Inferior parietal cortex (tissue), 1 donor: Measurements from ENCODE around the gene FAM241A.

ENCODE experiments used
- DNase-seq: peaks from one replicate; pipeline ENCODE4 v3.0.0-alpha.2; 2016; ENCODE audit errors: extremely low spot score

Gene FAM241A

DNA sequence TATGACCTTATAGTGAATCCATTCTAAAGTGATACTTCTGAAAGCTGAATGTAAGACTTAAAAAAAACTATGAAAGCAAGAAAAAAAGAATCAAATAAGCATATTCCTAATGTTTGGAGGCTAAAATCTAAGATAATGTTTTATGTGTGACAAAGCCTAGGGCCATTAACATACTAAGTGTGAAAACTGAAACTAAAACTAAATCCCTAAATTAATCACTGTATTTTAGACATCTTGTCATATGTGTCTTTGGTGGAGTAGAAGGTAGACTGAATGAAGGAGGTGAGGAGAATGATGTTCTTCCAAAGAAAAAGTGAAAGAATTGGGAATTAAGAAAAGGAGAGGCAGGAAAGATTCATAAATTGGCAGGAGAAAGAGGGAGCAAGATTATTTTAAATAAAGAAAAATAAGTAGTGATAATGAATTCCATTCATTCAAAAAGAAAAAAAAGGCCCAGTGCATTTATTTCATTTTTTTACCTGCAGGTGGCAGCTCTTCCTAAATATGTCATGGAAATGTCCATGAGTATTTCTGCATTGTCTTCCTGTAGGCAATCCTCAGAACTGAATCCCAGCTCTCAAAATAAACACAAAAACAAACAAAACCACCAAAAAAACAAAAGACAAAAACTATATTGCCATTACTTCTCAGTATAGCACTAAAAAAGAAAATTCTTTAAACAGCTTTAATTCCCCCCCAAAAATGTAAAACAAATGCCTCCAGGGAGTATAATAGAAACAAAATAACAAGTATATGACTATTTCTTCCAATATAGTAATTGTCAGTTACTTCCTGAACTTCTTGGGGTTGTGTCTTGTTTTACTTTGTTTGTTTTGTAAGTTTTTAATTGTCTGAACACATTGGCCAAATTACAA is 69.4 kb downstream of the FAM241A start:
- peak; percentile 26 for DNase-seq

DNA sequence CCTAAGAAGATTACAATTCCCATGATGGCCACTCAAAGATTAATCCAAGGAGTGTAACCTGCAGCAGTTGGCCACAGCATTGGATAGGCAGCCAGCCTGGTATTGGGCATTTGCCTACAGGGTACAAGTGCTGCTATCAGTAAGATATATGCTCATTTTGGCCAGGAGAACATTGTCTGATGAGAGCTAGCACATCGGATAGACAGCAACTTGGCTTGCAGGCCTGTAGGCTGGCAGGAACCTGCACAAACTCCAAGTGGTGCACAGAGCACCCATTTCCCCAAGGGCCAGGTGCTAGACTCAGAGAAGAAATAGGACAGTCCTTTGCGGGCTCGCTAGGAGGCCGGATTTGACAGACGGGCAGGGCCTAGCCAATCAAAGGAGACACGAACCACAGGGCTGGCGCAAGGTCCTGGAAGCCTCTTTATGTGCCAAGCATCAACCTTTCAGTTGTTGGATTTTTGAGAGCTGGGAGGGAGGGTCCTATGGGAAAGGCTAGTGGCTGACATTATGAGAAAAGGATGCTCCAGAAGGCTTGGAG is 74.6 kb downstream of the FAM241A start:
- no peak for DNase-seq

DNA sequence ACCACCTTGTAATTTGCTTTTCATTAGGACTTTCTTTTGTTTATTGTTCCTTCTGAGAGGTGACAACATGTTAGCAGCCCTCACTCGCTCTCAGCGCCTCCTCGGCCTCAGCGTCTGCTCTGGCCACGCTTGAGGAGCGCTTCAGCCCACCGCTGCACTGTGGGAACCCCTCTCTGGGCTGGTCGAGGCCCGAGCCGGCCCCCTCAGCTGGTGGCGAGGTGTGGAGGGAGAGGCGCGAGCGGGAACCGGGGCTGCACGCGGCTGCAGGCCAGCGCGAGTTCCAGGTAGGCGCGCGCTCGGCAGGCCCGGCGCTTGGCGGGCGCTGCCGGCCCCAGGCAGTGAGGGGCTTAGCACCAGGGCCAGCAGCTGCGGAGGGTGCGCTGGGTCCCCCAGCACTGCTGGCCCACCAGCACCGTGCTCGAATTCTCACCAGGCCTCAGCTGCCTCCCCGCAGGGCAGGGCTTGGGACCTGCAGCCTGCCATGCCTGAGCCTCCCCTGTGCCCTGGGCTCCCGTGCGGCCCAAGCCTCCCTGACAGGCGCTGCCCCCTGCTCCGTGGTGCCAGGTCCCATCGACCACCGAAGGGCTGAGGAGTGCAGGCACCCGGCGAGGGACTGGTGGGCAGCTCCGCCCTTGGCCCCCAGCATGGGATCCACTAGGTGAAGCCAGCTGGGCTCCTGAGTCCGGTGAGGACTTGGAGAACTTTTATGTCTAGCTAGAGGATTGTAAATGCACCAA is 77.1 kb downstream of the FAM241A start:
- no peak for DNase-seq

DNA sequence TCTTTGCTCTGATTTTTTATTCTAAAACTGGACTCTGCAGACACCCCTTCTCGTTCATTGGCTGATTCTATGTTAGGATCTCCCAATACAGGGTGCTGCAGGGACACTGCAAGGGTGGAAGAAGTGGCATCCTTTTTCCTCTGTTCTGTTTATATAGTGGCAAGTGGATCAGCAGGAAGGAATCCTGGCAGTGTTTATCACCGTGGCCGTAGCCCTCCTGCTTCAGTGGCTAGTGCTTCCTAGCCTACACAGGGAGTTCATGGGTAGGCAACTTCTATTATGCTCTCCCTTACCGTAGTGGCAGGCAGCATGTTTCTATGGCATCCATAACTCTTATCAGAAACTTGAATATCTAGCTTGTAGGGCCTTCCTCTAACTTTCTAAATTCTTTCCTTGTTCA is 79.9 kb downstream of the FAM241A start:
- DNase-seq: no peak

DNA sequence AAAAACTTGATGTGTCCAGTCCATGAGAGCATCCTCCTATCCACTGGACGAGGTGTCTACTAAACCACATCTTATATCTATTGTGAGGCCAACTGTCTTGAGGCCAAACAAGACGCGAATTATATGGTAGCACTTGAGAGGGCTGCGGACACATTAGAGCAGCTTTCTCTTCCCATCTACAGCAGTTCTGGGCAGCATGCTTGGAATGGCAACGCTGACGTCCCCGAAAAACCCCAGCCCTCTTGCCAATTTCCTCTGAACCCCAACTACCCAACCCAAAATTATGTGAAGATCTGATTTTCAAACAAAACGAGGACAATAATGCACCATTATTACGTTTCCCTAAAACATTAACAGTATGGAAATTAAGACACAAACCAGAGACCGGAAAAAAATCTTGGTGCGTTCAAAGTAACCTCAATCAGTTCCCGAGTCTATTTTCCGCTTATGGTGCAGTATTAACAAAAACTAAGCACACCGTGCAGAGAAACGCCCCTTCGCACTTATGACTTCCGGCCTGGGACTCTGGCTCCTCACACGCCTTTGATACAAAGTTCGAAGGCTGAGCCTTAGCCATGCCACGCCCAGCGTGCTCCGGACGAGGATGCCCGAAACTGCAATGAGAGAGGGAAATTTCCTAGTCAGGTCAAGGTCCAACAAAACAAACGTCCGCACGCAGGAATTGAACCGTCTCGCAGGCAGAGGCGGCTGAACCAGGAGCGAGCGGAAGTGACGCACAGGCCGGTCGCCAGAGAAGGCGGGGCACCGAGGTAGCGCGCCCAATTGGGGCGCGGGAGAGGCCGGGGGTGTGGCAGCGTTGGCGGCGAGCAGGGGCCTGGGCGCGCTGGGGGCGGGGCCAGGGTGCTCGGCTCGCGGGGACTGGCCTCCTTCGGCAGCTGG is 85.9 kb downstream of the FAM241A start:
- DNase-seq: peak; percentile 96

DNA sequence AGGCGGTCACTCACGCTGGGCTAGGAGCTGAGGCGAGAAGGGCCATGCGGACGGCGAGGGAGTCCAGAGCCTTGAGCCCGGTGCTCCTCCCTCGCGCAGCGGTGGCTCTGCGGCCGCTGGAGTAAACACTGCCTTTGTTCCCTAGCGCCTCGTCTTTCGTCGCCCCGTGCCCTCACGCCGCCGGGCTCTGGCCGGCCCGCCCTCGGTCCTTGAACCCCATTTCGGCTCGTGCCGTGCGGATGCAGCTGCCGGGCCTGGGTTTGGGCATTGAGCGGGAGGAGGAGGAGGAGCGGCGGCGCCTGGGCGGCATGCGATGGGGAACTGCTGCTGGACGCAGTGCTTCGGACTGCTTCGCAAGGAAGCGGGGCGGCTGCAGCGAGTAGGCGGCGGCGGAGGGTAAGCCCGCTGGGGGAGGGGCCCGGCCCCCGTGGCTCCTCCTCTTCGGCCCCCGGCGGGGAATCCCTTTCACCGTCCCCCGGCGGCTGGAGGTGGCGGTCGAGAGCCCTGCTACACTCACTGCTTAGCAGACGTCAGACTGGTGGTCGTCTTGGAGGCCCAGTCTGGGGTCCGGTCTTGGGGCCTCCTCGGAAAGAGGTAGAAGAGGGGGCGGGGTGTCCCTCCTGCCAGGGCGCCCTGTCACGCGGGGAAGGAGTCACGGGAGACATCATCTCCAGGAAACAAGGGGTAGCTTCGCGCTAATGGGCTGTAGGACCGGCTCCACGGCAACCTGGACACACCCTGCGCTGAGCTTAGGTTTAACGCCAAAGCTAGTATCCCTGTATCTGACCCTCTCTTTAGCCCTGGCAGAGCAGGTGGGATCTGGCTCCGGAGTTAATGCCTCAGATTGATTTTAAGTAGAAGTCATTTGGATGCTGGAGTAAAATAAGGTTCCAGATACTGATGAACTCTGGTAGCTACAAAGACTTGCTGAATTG is 86.8 kb downstream of the FAM241A start, which contains the start of gene AP1AR:
AP1AR (plus strand) TSS at position 9 of the 935 bp plus-strand sequence; CDS start at position 314, 305 bp downstream.
- DNase-seq: peak; percentile 67

DNA sequence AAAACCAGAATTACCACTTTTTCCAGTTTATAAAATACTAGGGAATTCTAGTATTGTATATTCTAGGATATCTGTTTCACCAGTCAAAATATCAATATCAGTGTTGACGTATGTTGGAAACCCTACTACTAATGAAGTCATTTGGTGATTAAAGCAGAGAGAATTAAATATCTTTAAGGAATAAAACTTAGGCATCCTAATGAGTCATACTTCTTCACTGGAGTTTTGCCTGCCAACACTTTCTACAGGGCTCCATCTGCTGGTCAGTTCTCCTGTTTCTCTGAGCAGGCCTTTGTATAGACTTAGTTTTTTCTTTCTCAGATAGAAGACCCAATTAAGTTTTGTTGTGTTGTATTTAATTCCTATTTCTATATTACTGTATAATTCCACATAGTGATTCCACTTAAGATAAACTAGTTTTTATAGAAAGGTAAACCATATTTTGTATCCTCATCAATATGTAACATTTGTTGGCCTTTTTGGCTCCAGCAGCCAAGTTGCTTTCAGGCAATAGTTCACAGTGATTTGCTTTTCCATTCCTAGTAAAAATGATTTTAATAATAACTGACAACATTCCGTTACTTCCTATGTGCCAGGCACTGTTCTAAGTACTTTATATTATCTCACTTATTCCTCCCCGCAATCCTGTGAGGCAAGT is 89.8 kb downstream of the FAM241A start:
- DNase-seq: peak; percentile 88

DNA sequence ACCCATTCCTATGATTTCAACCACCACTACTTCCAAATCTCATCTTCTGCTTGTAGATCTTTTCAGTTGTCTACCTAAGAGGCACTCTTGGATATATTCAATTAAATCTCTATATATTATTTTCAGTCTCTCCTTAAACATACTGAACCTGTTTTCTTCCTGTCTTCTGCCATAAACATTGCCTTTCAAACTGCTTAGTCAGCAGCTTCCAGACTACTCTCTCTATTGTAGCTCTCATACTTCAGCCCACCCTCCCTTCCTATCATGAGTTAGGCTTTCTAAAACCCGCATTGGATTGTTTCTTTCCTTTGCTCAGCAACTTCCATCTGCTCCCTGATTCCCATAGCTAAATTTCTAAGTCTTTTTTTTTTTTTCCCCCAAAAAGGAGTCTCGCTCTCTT is 90.8 kb downstream of the FAM241A start:
- no peak for DNase-seq

DNA sequence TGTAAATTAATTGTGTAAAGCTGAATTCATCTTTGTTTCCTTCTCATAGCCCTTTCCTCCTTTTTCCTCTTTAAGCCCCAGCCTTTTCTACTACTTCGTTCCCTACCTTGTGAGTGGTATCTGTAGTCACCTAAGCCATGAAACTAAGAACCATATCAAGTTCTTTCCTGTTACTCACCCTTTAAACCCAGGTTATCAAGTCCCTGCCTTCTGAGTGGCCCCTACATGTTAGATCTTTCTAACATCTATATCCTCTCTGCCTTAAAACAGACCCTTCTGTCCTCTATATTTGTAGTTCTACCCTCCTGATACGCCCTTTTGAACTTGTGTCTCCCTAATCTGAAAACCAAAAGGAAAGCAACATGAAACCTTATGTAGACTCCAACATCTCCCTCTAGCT is 93.6 kb downstream of the FAM241A start:
- DNase-seq: no peak
